Measurements from ENCODE around the gene GEMIN4.
A peak's percentile ranks its signal among the peaks of the same experiment; 100 is the strongest.

- peak; percentile 62 to 82 (median 68) for TF ChIP-seq CTCF (IDR thresholded peaks at IDR 0.05 in 4 of 5, conservative IDR thresholded peaks at IDR 0.05 in 1 of 5)
- no peak for TF ChIP-seq POLR2A (IDR thresholded peaks at IDR 0.05)
Observed at GRCh38 chr17:700504-701094, 51.5 kb downstream of the GEMIN4 start.

Measured in gastrocnemius medialis (tissue), 4 donors.